B cell (primary cell): ENCODE results near the gene LRCH3. TPM values are rescaled to one million over a fixed set of nuclear protein-coding genes. Genes with fewer than 3 reads are reported as not detected.

Experiments
- ATAC-seq: fragments of 200-7000 bp; cut with Tn5 transposase; one replicate; pipeline ENCODE4 v1.10.0; 2021; ENCODE audit warnings: low read depth, mild to moderate bottlenecking, moderate number of reproducible peaks, moderate library complexity
- CTCF ChIA-PET: fragments of 350-600 bp; sonication (Branson Sonifier 250); formaldehyde crosslinking; loops from one replicate; lab custom pipeline; 2021; ENCODE audit warnings: antibody characterized with exemption, inconsistent platforms; lab: Charles Lee
- POLR2A ChIA-PET: fragments of 350-600 bp; sonication (Branson Sonifier 250); formaldehyde crosslinking; loops from one replicate; lab custom pipeline; 2021; ENCODE audit warnings: antibody characterized with exemption; lab: Charles Lee
- DNase-seq: peaks from one replicate; pipeline ENCODE4 v3.0.0; 2013
- H2AFZ ChIP-seq: 2 replicates; pipeline ENCODE4 v1.6.1; 2012; ENCODE audit warnings: mild to moderate bottlenecking, low read depth, low read length; ENCODE audit not compliant: insufficient read depth, poor library complexity, severe bottlenecking
- H3K27ac ChIP-seq, 2 donors: 1 replicate in 1 of 2; 2 replicates in 1 of 2; pipeline ENCODE4 v1.5.1; 2012 to 2013; ENCODE audit warnings: low read length in 2 of 2, mild to moderate bottlenecking in 2 of 2, moderate library complexity in 1 of 2
- H3K27me3 ChIP-seq, 4 experiments: fragments of 200-600 bp in 1 of 4; sonication (generic) in 1 of 4; replicated peaks in 1 of 4; 1 replicate in 2 of 4; 2 replicates in 2 of 4; pipeline versions ENCODE4 v1.6.1 to v1.7.0; 2013 to 2016; ENCODE audit warnings: low read length in 3 of 4, mild to moderate bottlenecking in 2 of 4, mixed read lengths in 1 of 4, moderate library complexity in 1 of 4; ENCODE audit not compliant: insufficient read depth in 4 of 4, control insufficient read depth in 3 of 4; ENCODE audit errors: control extremely low read depth in 1 of 4
- H3K36me3 ChIP-seq, 2 experiments: replicated peaks in 1 of 2; 1 replicate in 1 of 2; 2 replicates in 1 of 2; pipeline versions ENCODE4 v1.6.1 to v1.7.1; 2013; ENCODE audit warnings: low read length in 1 of 2; ENCODE audit not compliant: insufficient read depth in 2 of 2, control insufficient read depth in 1 of 2; ENCODE audit errors: control extremely low read depth in 1 of 2, extremely low read depth in 1 of 2
- H3K4me1 ChIP-seq, 2 donors: fragments of 200-600 bp in 1 of 2; sonication (generic) in 1 of 2; 1 replicate in 1 of 2; 2 replicates in 1 of 2; pipeline versions ENCODE4 v1.5.1 to v1.6.1; 2013 to 2017; ENCODE audit warnings: low read length in 2 of 2; ENCODE audit not compliant: control insufficient read depth in 2 of 2, insufficient read depth in 2 of 2
- H3K4me2 ChIP-seq: replicated peaks from 2 replicates; pipeline ENCODE3; 2012; ENCODE audit warnings: mild to moderate bottlenecking, low read depth, low read length; ENCODE audit not compliant: poor library complexity, severe bottlenecking
- H3K4me3 ChIP-seq, 5 experiments: fragments of 200-600 bp in 1 of 5; sonication (generic) in 1 of 5; 1 replicate in 3 of 5; 2 replicates in 2 of 5; pipeline versions ENCODE4 v1.5.1 to v1.7.0; 2011 to 2016; ENCODE audit warnings: low read length in 4 of 5, mild to moderate bottlenecking in 4 of 5, low read depth in 2 of 5, control low read depth in 1 of 5, moderate library complexity in 1 of 5; ENCODE audit not compliant: insufficient read depth in 1 of 5; ENCODE audit errors: control extremely low read depth in 1 of 5, extremely low read depth in 1 of 5
- H3K79me2 ChIP-seq: fragments of 200-600 bp; sonication (generic); one replicate; pipeline ENCODE4 v1.6.0; 2016; ENCODE audit warnings: low read length; ENCODE audit not compliant: control insufficient read depth, insufficient read depth
- H3K9ac ChIP-seq: fragments of 200-600 bp; sonication (generic); 2 replicates; pipeline ENCODE4 v1.6.1; 2017; ENCODE audit warnings: mild to moderate bottlenecking, low read length, moderate library complexity
- H3K9me3 ChIP-seq, 3 donors: one replicate each; pipeline versions ENCODE4 v1.6.1 to v1.7.1; 2013; ENCODE audit warnings: low read length in 2 of 3; ENCODE audit not compliant: control insufficient read depth in 2 of 3, insufficient read depth in 1 of 3; ENCODE audit errors: control extremely low read depth in 1 of 3
- H4K20me1 ChIP-seq: 2 replicates; pipeline ENCODE4 v1.6.0; 2012; ENCODE audit warnings: mild to moderate bottlenecking, low read length; ENCODE audit not compliant: insufficient read depth, control insufficient read depth, poor library complexity, severe bottlenecking
- H3K27ac Mint-ChIP-seq: one replicate; pipeline ENCODE4 v1.8.0; 2021; ENCODE audit warnings: mixed read lengths
- H3K27me3 Mint-ChIP-seq: one replicate; pipeline ENCODE4 v1.8.0; 2021; ENCODE audit warnings: mixed read lengths
- H3K4me1 Mint-ChIP-seq: one replicate; pipeline ENCODE4 v1.8.0; 2021; ENCODE audit warnings: mixed read lengths
- H3K4me3 Mint-ChIP-seq: one replicate; pipeline ENCODE4 v1.8.0; 2021; ENCODE audit warnings: mixed read lengths
- H3K9me3 Mint-ChIP-seq: one replicate; pipeline ENCODE4 v1.8.0; 2022; ENCODE audit warnings: mixed read lengths; ENCODE audit not compliant: insufficient read depth
- CTCF ChIP-seq: fragments of 200-600 bp; IDR thresholded peaks from one replicate; pipeline ENCODE4 v1.8.0; 2022; ENCODE audit warnings: antibody characterized with exemption, mild to moderate bottlenecking
- EZH2 ChIP-seq: IDR thresholded peaks from 2 replicates; pipeline ENCODE4 v1.6.1; 2012; ENCODE audit warnings: borderline replicate concordance, low read depth, mild to moderate bottlenecking, moderate library complexity, low read length; ENCODE audit not compliant: insufficient read depth, poor library complexity, severe bottlenecking
- WGBS: methylation state at CpG from one replicate; pipeline ENCODE4 v1.1.5; 2013; ENCODE audit warnings: missing lambda C conversion rate; ENCODE audit not compliant: insufficient coverage; 5-methylcytosine and 5-hydroxymethylcytosine counted together
- intact Hi-C: fragments of 100-400 bp; cut with micrococcal nuclease; formaldehyde crosslinking; loops from one replicate; pipeline ENCODE4 v1.10.0; 2022
- polyA plus RNA-seq: library from polyadenylated mRNA; depleted of rRNA; stranded (reverse); fragments of >200 nt; gene quantifications from 2 replicates; pipeline ENCODE4 v1.2.3, GENCODE V29; 2012
- total RNA-seq, 2 donors: library from RNA; stranded (reverse); fragments of 120-200 nt in 1 of 2; gene quantifications; 1 replicate in 1 of 2; 2 replicates in 1 of 2; pipeline versions ENCODE4 v1.2.3 to v1.2.4, GENCODE V29; 2013 to 2022

Gene LRCH3
- total and polyA plus RNA-seq, 2 donors (not counting 1 experiment from before 2014, with no cell fraction given) = 30.1 to 136 TPM

GRCh38 chr3:197748597-197749314 is 42.3 kb upstream of the LRCH3 start:
- POLR2A ChIA-PET = interaction anchor here (0.7 to 2.2 kb wide), 4 partner anchors 9 to 74 kb away, joined by 4 to 12 read pairs (median 6); partner anchors contain the start of gene RUBCN
- TF ChIP-seq CTCF = no peak
- TF ChIP-seq EZH2 = no peak
- H3K27me3 Mint-ChIP-seq = no peaks in the 10 kb centered on the region
- Histone ChIP-seq H3K27me3 (no peaks in the 10 kb centered on the region), H3K4me1 (peaks cover 18 to 26% of the 10 kb centered on the region in 2 donors), H3K36me3 (no peaks in the 10 kb centered on the region), H3K4me3 (peak overlapping the region; percentile 47 to 97 (median 76)), H2AFZ (peak overlapping the region; percentile 94), H3K4me2 (peak overlapping the region; percentile 96), H3K27ac (peak overlapping the region; percentile 77 to 94), H3K9me3 (peaks cover 0 to 1% (median 0%) of the 10 kb centered on the region in 3 donors), H4K20me1 (peaks cover 20% of the 10 kb centered on the region), H3K79me2 (peaks cover 31% of the 10 kb centered on the region), H3K9ac (peak overlapping the region; percentile 88)
- no peak for DNase-seq
- CTCF ChIA-PET = interaction anchor here (0.6 to 1.7 kb wide), 8 partner anchors 10 to 74 kb away, joined by 3 to 11 read pairs (median 6); partner anchors contain the start of genes LRCH3 and RUBCN
- peak overlapping the region; percentile 96 for H3K4me3 Mint-ChIP-seq
- H3K9me3 Mint-ChIP-seq = no peaks in the 10 kb centered on the region
- no peak for ATAC-seq
- 33% methylated on average over 3 of the region's 12 CpGs for WGBS
- intact Hi-C loops = loop anchor here (1.0 to 2.0 kb wide), 6 partner anchors 14 to 149 kb away; no protein-coding TSS in a partner anchor
- H3K4me1 Mint-ChIP-seq = peaks cover 38% of the 10 kb centered on the region
- H3K27ac Mint-ChIP-seq = peak overlapping the region; percentile 95

GRCh38 chr3:197749315-197749600 is 41.8 kb upstream of the LRCH3 start:
- Histone ChIP-seq H3K27me3 (no peaks in the 10 kb centered on the region), H2AFZ (peak overlapping the region; percentile 94), H3K4me3 (peak overlapping the region; percentile 47 to 97 (median 76)), H3K9me3 (peaks cover 0 to 1% (median 0%) of the 10 kb centered on the region in 3 donors), H3K79me2 (peaks cover 36% of the 10 kb centered on the region), H3K4me1 (peaks cover 18 to 26% of the 10 kb centered on the region in 2 donors), H3K27ac (peak overlapping the region; percentile 77 to 94), H3K36me3 (no peaks in the 10 kb centered on the region), H4K20me1 (peaks cover 22% of the 10 kb centered on the region), H3K4me2 (peak overlapping the region; percentile 96), H3K9ac (peak overlapping the region; percentile 88)
- Mint-ChIP-seq H3K9me3 (no peaks in the 10 kb centered on the region), H3K4me1 (peaks cover 43% of the 10 kb centered on the region), H3K4me3 (peak overlapping the region; percentile 96), H3K27me3 (no peaks in the 10 kb centered on the region), H3K27ac (peak overlapping the region; percentile 95)
- ChIA-PET POLR2A (interaction anchor here (0.7 to 2.2 kb wide), 4 partner anchors 9 to 75 kb away, joined by 4 to 12 read pairs (median 6); partner anchors contain the start of gene RUBCN), CTCF (interaction anchor here (0.5 to 1.7 kb wide), 8 partner anchors 10 to 79 kb away, joined by 3 to 11 read pairs (median 6); partner anchors contain the start of genes LRCH3 and RUBCN)
- TF ChIP-seq EZH2 = no peak
- TF ChIP-seq CTCF = no peak
- DNase-seq (no peak), ATAC-seq (peak; percentile 48)
- intact Hi-C loops = loop anchor here (1.0 to 2.0 kb wide), 6 partner anchors 15 to 150 kb away; no protein-coding TSS in a partner anchor
- under 1% methylated on average over 18 of the region's 18 CpGs for WGBS
